H1 (cell line): ENCODE data around the gene TMEM187. TPM values are rescaled to one million over a fixed set of nuclear protein-coding genes. Genes with fewer than 3 reads are reported as not detected.

ENCODE experiments used
- CTCF ChIA-PET: fragments of 300-600 bp; sonication (Branson Sonifier 250); formaldehyde crosslinking; loops from one replicate; lab custom pipeline; 2021; ENCODE audit not compliant: partially characterized antibody; lab: Charles Lee
- POLR2A ChIA-PET: fragments of 300-600 bp; sonication (Branson Sonifier 250); formaldehyde crosslinking; loops from one replicate; lab custom pipeline; 2021; ENCODE audit warnings: inconsistent platforms; ENCODE audit not compliant: partially characterized antibody; lab: Charles Lee
- DNase-seq, 2 experiments: peaks; one replicate each; pipeline versions ENCODE4 v3.0.0 to v3.0.0-alpha.2; 2010 to 2022; ENCODE audit warnings: low spot score in 2 of 2, low read depth in 1 of 2, mixed read lengths in 1 of 2
- FAIRE-seq: peaks from 2 replicates; lab custom pipeline; 2011; peaks lifted over from hg19 to GRCh38; lab: Jason Lieb, UNC
- H2AFZ ChIP-seq: 2 replicates; pipeline ENCODE4 v1.8.1; 2012; ENCODE audit warnings: low read length, inconsistent platforms
- H2AK5ac ChIP-seq: 2 replicates; pipeline ENCODE4 v1.6.1; 2013; ENCODE audit warnings: low read depth, low read length
- H2BK120ac ChIP-seq: replicated peaks from 2 replicates; pipeline ENCODE3; 2013; ENCODE audit warnings: low read depth, low read length, inconsistent platforms
- H2BK12ac ChIP-seq: 2 replicates; pipeline ENCODE4 v1.6.1; 2013; ENCODE audit warnings: low read depth, low read length
- H2BK15ac ChIP-seq: 2 replicates; pipeline ENCODE4 v1.6.1; 2013; ENCODE audit warnings: low read length
- H2BK20ac ChIP-seq: 2 replicates; pipeline ENCODE4 v1.6.1; 2013; ENCODE audit warnings: low read length
- H2BK5ac ChIP-seq: 2 replicates; pipeline ENCODE4 v1.6.1; 2013; ENCODE audit warnings: low read depth, low read length
- H3K14ac ChIP-seq: 2 replicates; pipeline ENCODE4 v1.6.1; 2013; ENCODE audit warnings: inconsistent platforms; ENCODE audit not compliant: insufficient read length
- H3K18ac ChIP-seq: 2 replicates; pipeline ENCODE4 v1.6.1; 2013; ENCODE audit warnings: low read length; ENCODE audit errors: extremely low read depth
- H3K23ac ChIP-seq: 2 replicates; pipeline ENCODE4 v1.6.1; 2013; ENCODE audit warnings: inconsistent platforms; ENCODE audit not compliant: insufficient read length
- H3K23me2 ChIP-seq: 2 replicates; pipeline ENCODE4 v1.6.1; 2013; ENCODE audit warnings: low read depth, low read length
- H3K27ac ChIP-seq: 2 replicates; pipeline ENCODE4 v1.6.1; 2011; ENCODE audit warnings: low read depth, low read length, inconsistent platforms
- H3K27me3 ChIP-seq, 4 experiments: replicated peaks in 1 of 4; 1 replicate in 1 of 4; 2 replicates in 3 of 4; pipeline versions ENCODE4 v1.6.1 to v1.8.1; 2011 to 2013; ENCODE audit warnings: low read length in 3 of 4, mild to moderate bottlenecking in 3 of 4, inconsistent platforms in 2 of 4, mixed read lengths in 2 of 4, moderate library complexity in 1 of 4; ENCODE audit not compliant: control insufficient read depth in 3 of 4, insufficient read depth in 3 of 4; ENCODE audit errors: extremely low read depth in 1 of 4
- H3K36me3 ChIP-seq, 4 experiments: 2 replicates each; pipeline versions ENCODE4 v1.6.1 to v1.8.1; 2011 to 2013; ENCODE audit warnings: mild to moderate bottlenecking in 4 of 4, low read length in 3 of 4, moderate library complexity in 2 of 4, control low read depth in 1 of 4, inconsistent platforms in 1 of 4; ENCODE audit not compliant: insufficient read depth in 4 of 4, control insufficient read depth in 2 of 4
- H3K4ac ChIP-seq: replicated peaks from 2 replicates; pipeline ENCODE3; 2013; ENCODE audit warnings: low read length, low read depth, mixed read lengths, inconsistent platforms; ENCODE audit not compliant: insufficient read length
- H3K4me1 ChIP-seq, 4 experiments: replicated peaks in 1 of 4; 1 replicate in 1 of 4; 2 replicates in 3 of 4; pipeline versions ENCODE4 v1.6.1 to v1.8.1; 2011 to 2013; ENCODE audit warnings: low read length in 3 of 4, inconsistent platforms in 2 of 4, mixed read lengths in 1 of 4; ENCODE audit not compliant: insufficient read depth in 4 of 4, control insufficient read depth in 3 of 4
- H3K4me2 ChIP-seq, 2 experiments: 2 replicates each; pipeline versions ENCODE4 v1.6.1 to v1.8.1; 2011 to 2013; ENCODE audit warnings: low read depth in 2 of 2, low read length in 2 of 2, control low read depth in 1 of 2, inconsistent platforms in 1 of 2, mild to moderate bottlenecking in 1 of 2; ENCODE audit not compliant: insufficient read depth in 1 of 2
- H3K4me3 ChIP-seq, 4 experiments: fragments of 200-600, 300-600 bp in 1 of 4; sonication (generic), shearing (Covaris generic), sonication (Bioruptor Twin) in 1 of 4; 2 replicates each; pipeline versions ENCODE4 v1.5.1 to v1.8.1; 2011 to 2016; ENCODE audit warnings: low read length in 4 of 4, low read depth in 3 of 4, control low read depth in 2 of 4, inconsistent platforms in 2 of 4, mild to moderate bottlenecking in 2 of 4, mixed read lengths in 1 of 4, moderate library complexity in 1 of 4; ENCODE audit not compliant: insufficient read depth in 2 of 4; ENCODE audit errors: extremely low read depth in 1 of 4
- H3K56ac ChIP-seq: replicated peaks from 2 replicates; pipeline ENCODE3; 2013; ENCODE audit warnings: low read depth, mild to moderate bottlenecking, mixed read lengths, low read length, inconsistent platforms; ENCODE audit not compliant: insufficient read length
- H3K79me1 ChIP-seq: 2 replicates; pipeline ENCODE4 v1.6.1; 2013; ENCODE audit warnings: low read depth, low read length, control low read depth
- H3K79me2 ChIP-seq, 2 experiments: 2 replicates each; pipeline versions ENCODE4 v1.6.1 to v1.8.1; 2012 to 2013; ENCODE audit warnings: low read length in 2 of 2, mild to moderate bottlenecking in 2 of 2, inconsistent platforms in 1 of 2; ENCODE audit not compliant: insufficient read depth in 2 of 2, control insufficient read depth in 1 of 2
- H3K9ac ChIP-seq, 4 experiments: replicated peaks in 1 of 4; 1 replicate in 1 of 4; 2 replicates in 3 of 4; pipeline versions ENCODE4 v1.6.1 to v1.8.1; 2011 to 2013; ENCODE audit warnings: low read depth in 3 of 4, low read length in 3 of 4, control low read depth in 2 of 4, mild to moderate bottlenecking in 2 of 4, moderate library complexity in 2 of 4, inconsistent platforms in 1 of 4; ENCODE audit errors: extremely low read depth in 1 of 4
- H3K9me3 ChIP-seq, 2 experiments: 2 replicates each; pipeline versions ENCODE4 v1.6.1 to v1.8.1; 2012 to 2013; ENCODE audit warnings: mild to moderate bottlenecking in 2 of 2, moderate library complexity in 2 of 2, control low read depth in 1 of 2, inconsistent platforms in 1 of 2, low read depth in 1 of 2, low read length in 1 of 2, mixed read lengths in 1 of 2; ENCODE audit not compliant: insufficient read depth in 2 of 2
- H4K20me1 ChIP-seq, 2 experiments: replicated peaks in 1 of 2; 2 replicates each; pipeline versions ENCODE3 to v1.8.1; 2011 to 2013; ENCODE audit warnings: inconsistent platforms in 2 of 2, low read length in 2 of 2, mild to moderate bottlenecking in 1 of 2; ENCODE audit not compliant: insufficient read depth in 2 of 2, control insufficient read depth in 1 of 2
- H4K5ac ChIP-seq: 2 replicates; pipeline ENCODE4 v1.6.1; 2013; ENCODE audit warnings: low read length, low read depth, mixed read lengths, inconsistent platforms; ENCODE audit not compliant: insufficient read length
- H4K8ac ChIP-seq: 2 replicates; pipeline ENCODE4 v1.8.0; 2013; ENCODE audit warnings: mild to moderate bottlenecking, moderate library complexity, low read length, inconsistent platforms; ENCODE audit not compliant: insufficient read depth; ENCODE audit errors: extremely low read depth
- H4K91ac ChIP-seq: replicated peaks from 2 replicates; pipeline ENCODE3; 2013; ENCODE audit warnings: low read length, mixed read lengths, inconsistent platforms; ENCODE audit not compliant: insufficient read length
- BACH1 ChIP-seq: IDR thresholded peaks from 2 replicates; pipeline ENCODE4 v1.6.1; 2012; ENCODE audit warnings: low read length, improper control_type of control experiment
- BCL11A ChIP-seq, 2 experiments: IDR thresholded peaks; one replicate each; pipeline ENCODE4 v1.6.1; 2011; ENCODE audit warnings: low read depth in 2 of 2, low read length in 2 of 2, mild to moderate bottlenecking in 2 of 2
- CHD1 ChIP-seq: IDR thresholded peaks from 2 replicates; pipeline ENCODE4 v1.6.1; 2012; ENCODE audit warnings: low read depth, low read length, improper control_type of control experiment
- GTF2F1 ChIP-seq: IDR thresholded peaks from 2 replicates; pipeline ENCODE4 v1.6.1; 2012; ENCODE audit warnings: low read depth, low read length, improper control_type of control experiment, borderline replicate concordance
- NRF1 ChIP-seq: IDR thresholded peaks from 2 replicates; pipeline ENCODE4 v1.6.1; 2011; ENCODE audit warnings: mild to moderate bottlenecking, low read depth, low read length, improper control_type of control experiment
- SUZ12 ChIP-seq: fragments of 200-600 bp; sonication (generic); IDR thresholded peaks from 2 replicates; pipeline ENCODE4 v1.6.1; 2012; ENCODE audit warnings: mild to moderate bottlenecking, inconsistent platforms, low read length, moderate library complexity, mixed read lengths
- WGBS, 2 experiments: shearing (Covaris generic) in 1 of 2; methylation state at CpG; one replicate each; pipeline versions ENCODE4 v1.1.6 to v1.1.7; 2013 to 2015; ENCODE audit warnings: low lambda C conversion rate in 2 of 2, mixed read lengths in 2 of 2, inconsistent platforms in 1 of 2, low coverage in 1 of 2, missing lambda C conversion rate in 1 of 2; ENCODE audit not compliant: insufficient replicate concordance in 2 of 2, insufficient coverage in 1 of 2, insufficient read length in 1 of 2; ENCODE audit errors: extremely low coverage in 1 of 2, missing lambda C conversion rate in 1 of 2; 5-methylcytosine and 5-hydroxymethylcytosine counted together
- polyA plus RNA-seq, 7 experiments: library from polyadenylated mRNA; depleted of rRNA in 3 of 7; stranded (reverse) in 5 of 7; unstranded in 2 of 7; fragments of >200 nt in 5 of 7; fragments of 200-250 nt in 2 of 7; gene quantifications; 1 replicate in 5 of 7; 2 replicates in 1 of 7; 4 replicates in 1 of 7; pipeline versions ENCODE4 v1.2.1 to v1.2.3, GENCODE V29; 2011 to 2013; ENCODE audit warnings: missing spikeins in 2 of 7, mixed read lengths in 2 of 7
- total RNA-seq: library from RNA; stranded (reverse); fragmentation: NEBNext Ultra II Directional; extraction: Animal tissue kit (Norgen Biotek cat#: 25700); gene quantifications from 2 replicates; pipeline ENCODE4 v1.2.1, GENCODE V29; 2021

The TMEM187 gene
- total and polyA plus RNA-seq, 2 of the 8 experiments (the other 6 are each of a cell fraction or from before 2014, with no cell fraction given), result 5.0 to 14.5 TPM

DNA sequence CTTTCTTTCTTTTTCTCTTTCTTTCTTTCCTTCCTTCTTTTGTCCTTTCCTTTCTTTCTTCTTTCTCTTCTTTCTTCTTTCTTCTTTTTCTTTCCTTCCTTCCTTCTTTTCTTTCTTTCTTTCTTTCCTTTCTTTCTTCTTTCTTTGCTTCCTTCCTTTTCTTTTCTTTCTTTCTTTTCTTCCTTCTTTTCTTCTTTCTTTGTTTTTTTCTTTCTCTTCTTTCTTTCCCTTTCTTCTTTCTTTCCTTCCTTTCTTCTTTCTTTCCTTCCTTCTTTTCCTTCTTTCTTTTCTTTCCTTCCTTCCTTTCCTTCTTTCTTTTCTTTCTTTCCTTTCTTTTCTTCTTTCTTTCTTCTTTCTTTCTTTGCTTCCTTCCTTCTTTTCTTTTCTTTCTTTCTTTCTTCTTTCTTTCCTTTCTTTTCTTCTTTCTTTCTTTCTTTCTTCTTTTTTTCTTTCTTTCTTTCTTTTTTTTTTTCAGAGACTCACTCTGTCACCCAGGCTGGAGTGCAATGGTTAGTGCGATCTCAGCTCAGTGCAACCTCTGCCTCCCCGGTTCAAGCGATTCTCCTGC lies 18.5 kb downstream of the TMEM187 start:
- WGBS, 2 experiments, result no CpG with 5 or more reads among the region's 3 CpGs

More for the DNA sequence above, 18.5 kb downstream of the TMEM187 start:
- H3K4me3 ChIP-seq, result no peak overlapping the region
- H2BK15ac ChIP-seq, result no peak overlapping the region
- H3K79me1 ChIP-seq, result no peaks in the 10 kb centered on the region
- ChIA-PET POLR2A (no interaction called here), CTCF (no interaction called here)
- no peak overlapping the region for H3K23ac ChIP-seq
- no peaks in the 10 kb centered on the region; the same call in 1 of the 2 replicates for H3K23me2 ChIP-seq
- no peaks in the 10 kb centered on the region for H3K9me3 ChIP-seq
- no peak overlapping the region for H2BK20ac ChIP-seq
- no peak for FAIRE-seq
- H4K8ac ChIP-seq, result no peak overlapping the region
- H4K5ac ChIP-seq, result no peak overlapping the region
- H3K4me2 ChIP-seq, result no peak overlapping the region
- no peak overlapping the region for H3K18ac ChIP-seq
- H2AFZ ChIP-seq, result no peak overlapping the region
- no peak overlapping the region for H3K56ac ChIP-seq
- H2AK5ac ChIP-seq, result no peak overlapping the region
- H4K91ac ChIP-seq, result no peak overlapping the region
- H2BK5ac ChIP-seq, result no peak overlapping the region
- no peak overlapping the region for H3K9ac ChIP-seq
- H3K27me3 ChIP-seq, result no peaks in the 10 kb centered on the region
- no peaks in the 10 kb centered on the region for H4K20me1 ChIP-seq
- no peaks in the 10 kb centered on the region for H3K4me1 ChIP-seq
- TF ChIP-seq GTF2F1, result no peak
- no peak for TF ChIP-seq BACH1
- TF ChIP-seq NRF1, result no peak
- TF ChIP-seq SUZ12, result no peak
- TF ChIP-seq BCL11A (IDR thresholded peaks at IDR 0.05; ENCODE audit: low read depth in 2 of 2, low read length in 2 of 2), result no peak
- TF ChIP-seq CHD1, result no peak
- H2BK120ac ChIP-seq, result no peak overlapping the region
- DNase-seq, result no peak
- no peak overlapping the region for H3K27ac ChIP-seq
- no peak overlapping the region for H2BK12ac ChIP-seq
- H3K36me3 ChIP-seq, result no peaks in the 10 kb centered on the region
- H3K4ac ChIP-seq, result no peak overlapping the region
- no peaks in the 10 kb centered on the region for H3K79me2 ChIP-seq
- no peak overlapping the region for H3K14ac ChIP-seq
